H1 (cell line): Measurements from ENCODE around the gene BASP1. TPM values are rescaled to one million over a fixed set of nuclear protein-coding genes. Genes with fewer than 3 reads are reported as not detected.

ENCODE experiments used
- CTCF ChIA-PET: fragments of 300-600 bp; sonication (Branson Sonifier 250); formaldehyde crosslinking; loops from one replicate; lab custom pipeline; 2021; ENCODE audit not compliant: partially characterized antibody; lab: Charles Lee
- POLR2A ChIA-PET: fragments of 300-600 bp; sonication (Branson Sonifier 250); formaldehyde crosslinking; loops from one replicate; lab custom pipeline; 2021; ENCODE audit warnings: inconsistent platforms; ENCODE audit not compliant: partially characterized antibody; lab: Charles Lee
- DNase-seq, 2 experiments: peaks; one replicate each; pipeline versions ENCODE4 v3.0.0 to v3.0.0-alpha.2; 2010 to 2022; ENCODE audit warnings: low spot score in 2 of 2, low read depth in 1 of 2, mixed read lengths in 1 of 2
- FAIRE-seq: peaks from 2 replicates; lab custom pipeline; 2011; peaks lifted over from hg19 to GRCh38; lab: Jason Lieb, UNC
- H2AFZ ChIP-seq: 2 replicates; pipeline ENCODE4 v1.8.1; 2012; ENCODE audit warnings: low read length, inconsistent platforms
- H2AK5ac ChIP-seq: 2 replicates; pipeline ENCODE4 v1.6.1; 2013; ENCODE audit warnings: low read depth, low read length
- H2BK120ac ChIP-seq: replicated peaks from 2 replicates; pipeline ENCODE3; 2013; ENCODE audit warnings: low read depth, low read length, inconsistent platforms
- H2BK12ac ChIP-seq: 2 replicates; pipeline ENCODE4 v1.6.1; 2013; ENCODE audit warnings: low read depth, low read length
- H2BK15ac ChIP-seq: 2 replicates; pipeline ENCODE4 v1.6.1; 2013; ENCODE audit warnings: low read length
- H2BK20ac ChIP-seq: 2 replicates; pipeline ENCODE4 v1.6.1; 2013; ENCODE audit warnings: low read length
- H2BK5ac ChIP-seq: 2 replicates; pipeline ENCODE4 v1.6.1; 2013; ENCODE audit warnings: low read depth, low read length
- H3K14ac ChIP-seq: 2 replicates; pipeline ENCODE4 v1.6.1; 2013; ENCODE audit warnings: inconsistent platforms; ENCODE audit not compliant: insufficient read length
- H3K18ac ChIP-seq: 2 replicates; pipeline ENCODE4 v1.6.1; 2013; ENCODE audit warnings: low read length; ENCODE audit errors: extremely low read depth
- H3K23ac ChIP-seq: 2 replicates; pipeline ENCODE4 v1.6.1; 2013; ENCODE audit warnings: inconsistent platforms; ENCODE audit not compliant: insufficient read length
- H3K23me2 ChIP-seq: 2 replicates; pipeline ENCODE4 v1.6.1; 2013; ENCODE audit warnings: low read depth, low read length
- H3K27ac ChIP-seq: 2 replicates; pipeline ENCODE4 v1.6.1; 2011; ENCODE audit warnings: low read depth, low read length, inconsistent platforms
- H3K27me3 ChIP-seq, 4 experiments: replicated peaks in 1 of 4; 1 replicate in 1 of 4; 2 replicates in 3 of 4; pipeline versions ENCODE4 v1.6.1 to v1.8.1; 2011 to 2013; ENCODE audit warnings: low read length in 3 of 4, mild to moderate bottlenecking in 3 of 4, inconsistent platforms in 2 of 4, mixed read lengths in 2 of 4, moderate library complexity in 1 of 4; ENCODE audit not compliant: control insufficient read depth in 3 of 4, insufficient read depth in 3 of 4; ENCODE audit errors: extremely low read depth in 1 of 4
- H3K36me3 ChIP-seq, 4 experiments: 2 replicates each; pipeline versions ENCODE4 v1.6.1 to v1.8.1; 2011 to 2013; ENCODE audit warnings: mild to moderate bottlenecking in 4 of 4, low read length in 3 of 4, moderate library complexity in 2 of 4, control low read depth in 1 of 4, inconsistent platforms in 1 of 4; ENCODE audit not compliant: insufficient read depth in 4 of 4, control insufficient read depth in 2 of 4
- H3K4ac ChIP-seq: replicated peaks from 2 replicates; pipeline ENCODE3; 2013; ENCODE audit warnings: low read length, low read depth, mixed read lengths, inconsistent platforms; ENCODE audit not compliant: insufficient read length
- H3K4me1 ChIP-seq, 4 experiments: replicated peaks in 1 of 4; 1 replicate in 1 of 4; 2 replicates in 3 of 4; pipeline versions ENCODE4 v1.6.1 to v1.8.1; 2011 to 2013; ENCODE audit warnings: low read length in 3 of 4, inconsistent platforms in 2 of 4, mixed read lengths in 1 of 4; ENCODE audit not compliant: insufficient read depth in 4 of 4, control insufficient read depth in 3 of 4
- H3K4me2 ChIP-seq, 2 experiments: 2 replicates each; pipeline versions ENCODE4 v1.6.1 to v1.8.1; 2011 to 2013; ENCODE audit warnings: low read depth in 2 of 2, low read length in 2 of 2, control low read depth in 1 of 2, inconsistent platforms in 1 of 2, mild to moderate bottlenecking in 1 of 2; ENCODE audit not compliant: insufficient read depth in 1 of 2
- H3K4me3 ChIP-seq, 4 experiments: fragments of 200-600, 300-600 bp in 1 of 4; sonication (generic), shearing (Covaris generic), sonication (Bioruptor Twin) in 1 of 4; 2 replicates each; pipeline versions ENCODE4 v1.5.1 to v1.8.1; 2011 to 2016; ENCODE audit warnings: low read length in 4 of 4, low read depth in 3 of 4, control low read depth in 2 of 4, inconsistent platforms in 2 of 4, mild to moderate bottlenecking in 2 of 4, mixed read lengths in 1 of 4, moderate library complexity in 1 of 4; ENCODE audit not compliant: insufficient read depth in 2 of 4; ENCODE audit errors: extremely low read depth in 1 of 4
- H3K56ac ChIP-seq: replicated peaks from 2 replicates; pipeline ENCODE3; 2013; ENCODE audit warnings: low read depth, mild to moderate bottlenecking, mixed read lengths, low read length, inconsistent platforms; ENCODE audit not compliant: insufficient read length
- H3K79me1 ChIP-seq: 2 replicates; pipeline ENCODE4 v1.6.1; 2013; ENCODE audit warnings: low read depth, low read length, control low read depth
- H3K79me2 ChIP-seq, 2 experiments: 2 replicates each; pipeline versions ENCODE4 v1.6.1 to v1.8.1; 2012 to 2013; ENCODE audit warnings: low read length in 2 of 2, mild to moderate bottlenecking in 2 of 2, inconsistent platforms in 1 of 2; ENCODE audit not compliant: insufficient read depth in 2 of 2, control insufficient read depth in 1 of 2
- H3K9ac ChIP-seq, 4 experiments: replicated peaks in 1 of 4; 1 replicate in 1 of 4; 2 replicates in 3 of 4; pipeline versions ENCODE4 v1.6.1 to v1.8.1; 2011 to 2013; ENCODE audit warnings: low read depth in 3 of 4, low read length in 3 of 4, control low read depth in 2 of 4, mild to moderate bottlenecking in 2 of 4, moderate library complexity in 2 of 4, inconsistent platforms in 1 of 4; ENCODE audit errors: extremely low read depth in 1 of 4
- H3K9me3 ChIP-seq, 2 experiments: 2 replicates each; pipeline versions ENCODE4 v1.6.1 to v1.8.1; 2012 to 2013; ENCODE audit warnings: mild to moderate bottlenecking in 2 of 2, moderate library complexity in 2 of 2, control low read depth in 1 of 2, inconsistent platforms in 1 of 2, low read depth in 1 of 2, low read length in 1 of 2, mixed read lengths in 1 of 2; ENCODE audit not compliant: insufficient read depth in 2 of 2
- H4K20me1 ChIP-seq, 2 experiments: replicated peaks in 1 of 2; 2 replicates each; pipeline versions ENCODE3 to v1.8.1; 2011 to 2013; ENCODE audit warnings: inconsistent platforms in 2 of 2, low read length in 2 of 2, mild to moderate bottlenecking in 1 of 2; ENCODE audit not compliant: insufficient read depth in 2 of 2, control insufficient read depth in 1 of 2
- H4K5ac ChIP-seq: 2 replicates; pipeline ENCODE4 v1.6.1; 2013; ENCODE audit warnings: low read length, low read depth, mixed read lengths, inconsistent platforms; ENCODE audit not compliant: insufficient read length
- H4K8ac ChIP-seq: 2 replicates; pipeline ENCODE4 v1.8.0; 2013; ENCODE audit warnings: mild to moderate bottlenecking, moderate library complexity, low read length, inconsistent platforms; ENCODE audit not compliant: insufficient read depth; ENCODE audit errors: extremely low read depth
- H4K91ac ChIP-seq: replicated peaks from 2 replicates; pipeline ENCODE3; 2013; ENCODE audit warnings: low read length, mixed read lengths, inconsistent platforms; ENCODE audit not compliant: insufficient read length
- POU5F1 ChIP-seq: IDR thresholded peaks from 2 replicates; pipeline ENCODE4 v1.6.1; 2011; ENCODE audit warnings: low read depth, mild to moderate bottlenecking, low read length, moderate library complexity
- RBBP5 ChIP-seq: IDR thresholded peaks from 2 replicates; pipeline ENCODE4 v1.7.1; 2012; ENCODE audit warnings: low read depth, mild to moderate bottlenecking, inconsistent platforms, low read length, moderate library complexity, borderline replicate concordance
- RNF2 ChIP-seq: fragments of 200-900, 300-1000 bp; sonication (generic); IDR thresholded peaks from 2 replicates; pipeline ENCODE4 v1.7.1; 2016; ENCODE audit warnings: borderline replicate concordance, low read depth, mild to moderate bottlenecking, antibody characterized with exemption, low read length; ENCODE audit not compliant: poor library complexity, severe bottlenecking; ENCODE audit errors: missing control alignments
- TCF12 ChIP-seq: IDR thresholded peaks from 2 replicates; pipeline ENCODE4 v1.6.1; 2011; ENCODE audit warnings: low read depth, mild to moderate bottlenecking, low read length
- YY1 ChIP-seq: IDR thresholded peaks from 2 replicates; pipeline ENCODE4 v1.6.1; 2011; ENCODE audit warnings: low read depth, mild to moderate bottlenecking, low read length
- WGBS, 2 experiments: shearing (Covaris generic) in 1 of 2; methylation state at CpG; one replicate each; pipeline versions ENCODE4 v1.1.6 to v1.1.7; 2013 to 2015; ENCODE audit warnings: low lambda C conversion rate in 2 of 2, mixed read lengths in 2 of 2, inconsistent platforms in 1 of 2, low coverage in 1 of 2, missing lambda C conversion rate in 1 of 2; ENCODE audit not compliant: insufficient replicate concordance in 2 of 2, insufficient coverage in 1 of 2, insufficient read length in 1 of 2; ENCODE audit errors: extremely low coverage in 1 of 2, missing lambda C conversion rate in 1 of 2; 5-methylcytosine and 5-hydroxymethylcytosine counted together
- polyA plus RNA-seq, 7 experiments: library from polyadenylated mRNA; depleted of rRNA in 3 of 7; stranded (reverse) in 5 of 7; unstranded in 2 of 7; fragments of >200 nt in 5 of 7; fragments of 200-250 nt in 2 of 7; gene quantifications; 1 replicate in 5 of 7; 2 replicates in 1 of 7; 4 replicates in 1 of 7; pipeline versions ENCODE4 v1.2.1 to v1.2.3, GENCODE V29; 2011 to 2013; ENCODE audit warnings: missing spikeins in 2 of 7, mixed read lengths in 2 of 7
- total RNA-seq: library from RNA; stranded (reverse); fragmentation: NEBNext Ultra II Directional; extraction: Animal tissue kit (Norgen Biotek cat#: 25700); gene quantifications from 2 replicates; pipeline ENCODE4 v1.2.1, GENCODE V29; 2021

BASP1 gene
- total and polyA plus RNA-seq, 2 of the 8 experiments (the other 6 are each of a cell fraction or from before 2014, with no cell fraction given): 95.2 to 104 TPM

- CTCF ChIA-PET: interaction anchor here (1.1 to 2.2 kb wide), 2 partner anchors 18 to 24 kb away, joined by 3 to 8 read pairs; no protein-coding TSS in a partner anchor
- H3K4me2 ChIP-seq: no peak overlapping the region
- no peak overlapping the region for H2BK15ac ChIP-seq
- no peak overlapping the region for H3K4me3 ChIP-seq
- POLR2A ChIA-PET: interaction anchor here (1.2 kb wide), 1 partner anchor 20 kb away, joined by 3 read pairs; no protein-coding TSS in a partner anchor
- TF ChIP-seq TCF12: no peak
- TF ChIP-seq POU5F1: no peak
- no peak for TF ChIP-seq YY1
- TF ChIP-seq RNF2: no peak
- no peak for TF ChIP-seq RBBP5
- TF ChIP-seq, all 59 proteins: peak for 0
- no peak for FAIRE-seq
- Histone ChIP-seq H4K91ac (no peak overlapping the region), H3K56ac (no peak overlapping the region), H2AFZ (no peak overlapping the region), H3K14ac (no peak overlapping the region), H3K27me3 (no peaks in the 10 kb centered on the region), H3K79me2 (peaks cover 4 to 86% of the 10 kb centered on the region in 2 experiments), H3K9ac (no peak overlapping the region), H2BK120ac (no peak overlapping the region), H2BK5ac (no peak overlapping the region), H2BK12ac (no peak overlapping the region), H2BK20ac (no peak overlapping the region), H3K27ac (no peak overlapping the region), H2AK5ac (no peak overlapping the region), H3K23ac (no peak overlapping the region), H3K9me3 (no peaks in the 10 kb centered on the region), H4K5ac (no peak overlapping the region), H4K8ac (no peak overlapping the region; the same call in 1 of the 2 replicates), H3K4me1 (peaks cover 0 to 3% (median 2%) of the 10 kb centered on the region in 4 experiments; a peak in 2 of 7 replicates), H3K18ac (no peak overlapping the region), H3K23me2 (no peaks in the 10 kb centered on the region), H3K79me1 (peaks cover 6% of the 10 kb centered on the region; the same call in 1 of the 2 replicates), H4K20me1 (peaks cover 10 to 11% of the 10 kb centered on the region in 2 experiments), H3K36me3 (peaks cover 0 to 3% (median 1%) of the 10 kb centered on the region in 4 experiments; a peak in 2 of 8 replicates), H3K4ac (no peak overlapping the region)
- DNase-seq: peak in 1 of 2 experiments; percentile 35
- WGBS, 2 experiments: 92% methylated on average over 6 of the region's 6 CpGs; no CpG with 5 or more reads in 1 of the 2 experiments
Observed at GRCh38 chr5:17239953-17240352, 22.5 kb downstream of the BASP1 start.
